HG03045 (cell line): ENCODE results near the gene ADCY1.
"Not testable (repeated sequence)": the region's sequence is repeated elsewhere in the genome, so short reads cannot be mapped to it uniquely, and the experiment has no call there.

Experiments
- ATAC-seq: cut with Tn5 transposase; IDR thresholded peaks from one replicate; pipeline ENCODE4 v1.9.1; 2021; ENCODE audit warnings: mild to moderate bottlenecking, moderate library complexity; ENCODE audit not compliant: unreplicated experiment

Gene ADCY1

DNA sequence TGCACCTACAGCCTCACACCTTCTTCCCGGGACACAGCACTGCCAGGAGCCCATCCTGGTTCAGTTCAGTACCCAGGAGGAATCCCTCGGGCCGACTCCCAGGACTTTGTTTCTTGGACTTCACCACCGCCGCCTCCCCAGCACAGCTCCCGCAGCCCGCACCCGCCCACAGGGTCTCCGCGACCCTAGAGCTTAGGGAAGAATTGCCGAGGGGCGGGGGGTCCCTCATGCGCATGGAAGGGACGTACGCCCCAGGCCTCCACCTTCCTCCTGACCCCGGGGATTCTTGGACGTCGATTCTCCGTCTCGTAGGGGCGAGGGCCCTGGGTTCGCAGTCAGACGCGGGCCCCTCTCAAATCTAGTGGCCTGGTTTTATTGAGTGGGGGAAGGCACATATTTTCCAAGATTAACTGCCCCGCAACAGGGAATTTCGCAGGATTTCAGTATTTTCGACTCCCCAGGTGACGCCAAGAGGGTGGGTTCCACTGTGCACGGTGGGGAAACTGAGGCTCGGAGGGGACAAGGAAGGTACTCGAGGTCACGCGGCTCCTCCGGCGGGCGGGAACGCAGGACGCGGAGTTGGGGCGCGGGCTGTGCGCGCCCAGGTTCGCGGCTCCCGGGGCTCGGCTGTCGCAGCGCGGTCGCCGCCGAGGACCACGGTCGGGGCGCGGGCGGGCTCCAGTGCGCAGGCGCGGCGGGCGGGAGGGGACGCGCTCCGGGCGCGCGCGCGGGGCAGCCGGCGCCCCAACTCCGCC lies at the start of gene ADCY1:
Gene ADCY1, plus strand, starts transcription at position 708 of the 755 bp plus-strand sequence. CDS start 176 bp downstream, outside the sequence.
- ATAC-seq, result no peak

GRCh38 chr7:45524445-45524844 lies 49.7 kb upstream of the ADCY1 start:
- ATAC-seq, result no peak

DNA sequence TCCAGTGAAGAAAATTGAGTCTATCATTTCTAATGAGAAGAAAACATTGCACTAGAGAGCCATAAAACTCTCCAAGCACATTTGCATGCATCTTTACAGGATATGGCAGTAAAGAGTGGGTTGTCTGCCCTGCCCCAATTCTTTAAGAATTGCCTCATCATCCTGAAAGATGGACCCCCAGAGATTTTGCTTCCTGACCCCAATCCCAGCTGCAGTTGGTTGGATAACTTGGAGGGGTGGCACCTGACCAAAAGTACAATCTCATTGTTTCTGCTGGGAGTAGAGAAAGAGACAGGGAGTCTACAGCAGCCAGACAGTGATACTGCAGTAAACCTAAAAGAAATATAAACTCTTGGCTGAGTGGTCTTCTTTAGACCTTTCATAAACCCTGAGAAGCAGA lies 49.1 kb upstream of the ADCY1 start:
- ATAC-seq, result no peak

GRCh38 chr7:45543473-45543872 lies 30.7 kb upstream of the ADCY1 start:
- no peak for ATAC-seq

GRCh38 chr7:45545105-45545710 lies 29.0 kb upstream of the ADCY1 start:
- ATAC-seq, result not testable (repeated sequence)

DNA sequence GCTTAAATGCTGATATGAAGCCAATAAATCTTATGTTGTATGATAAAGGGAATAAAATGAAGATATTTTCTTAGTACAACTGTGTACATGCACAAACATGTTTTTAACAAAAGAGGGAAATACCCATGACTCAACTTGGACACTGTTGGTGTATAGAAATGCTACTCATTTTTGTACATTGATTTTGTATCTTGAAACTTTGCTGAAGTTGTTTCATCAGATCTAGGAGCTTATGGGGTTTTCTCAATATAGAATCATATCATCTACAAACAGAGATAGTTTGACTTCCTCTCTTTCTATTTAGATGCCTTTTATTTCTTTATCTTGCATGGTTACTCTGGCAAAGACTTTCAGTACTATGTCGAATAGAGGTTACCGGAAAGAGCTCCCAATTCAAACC lies 25.3 kb upstream of the ADCY1 start:
- not testable (repeated sequence) for ATAC-seq

DNA sequence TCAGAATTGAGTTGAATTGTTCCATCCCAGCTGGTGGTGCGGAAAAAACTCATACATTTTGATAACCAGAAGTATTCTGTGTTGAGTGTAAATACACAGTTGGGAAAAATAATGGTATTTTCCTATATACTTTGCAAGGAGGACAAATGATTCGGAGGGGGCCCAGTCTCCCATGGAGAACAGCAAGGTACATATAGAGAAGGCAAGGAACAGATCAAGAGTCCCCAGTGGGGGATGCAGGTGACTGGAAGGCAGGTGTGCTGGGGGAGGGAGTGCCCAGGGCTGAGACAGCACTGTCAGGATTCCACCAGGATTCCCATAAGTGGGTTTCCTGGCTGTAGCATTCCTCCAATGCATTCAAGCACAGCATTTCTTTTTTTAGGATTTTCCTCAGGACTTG lies 10.8 kb upstream of the ADCY1 start:
- no peak for ATAC-seq

GRCh38 chr7:45563941-45564461 lies 10.2 kb upstream of the ADCY1 start:
- ATAC-seq, result no peak

DNA sequence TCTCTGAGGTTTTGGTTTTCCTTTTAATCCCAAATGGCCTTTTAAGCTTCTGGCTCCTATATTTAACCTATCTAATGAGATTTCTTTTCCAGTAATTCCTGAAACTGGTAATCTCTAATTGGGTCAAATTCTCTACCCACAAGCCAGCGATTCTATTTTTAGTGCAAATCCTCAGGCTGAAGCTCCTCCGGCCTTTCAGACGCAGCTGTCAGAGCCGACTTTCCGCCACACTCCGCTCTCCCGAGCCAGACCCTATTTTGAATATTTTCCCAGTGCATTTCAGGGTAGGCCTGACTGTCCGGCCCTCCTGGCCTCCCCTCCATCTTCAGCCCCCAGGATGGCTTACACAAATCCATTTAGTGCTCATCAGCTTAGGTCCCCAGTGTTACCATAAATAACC lies 9.7 kb upstream of the ADCY1 start:
- ATAC-seq, result no peak

DNA sequence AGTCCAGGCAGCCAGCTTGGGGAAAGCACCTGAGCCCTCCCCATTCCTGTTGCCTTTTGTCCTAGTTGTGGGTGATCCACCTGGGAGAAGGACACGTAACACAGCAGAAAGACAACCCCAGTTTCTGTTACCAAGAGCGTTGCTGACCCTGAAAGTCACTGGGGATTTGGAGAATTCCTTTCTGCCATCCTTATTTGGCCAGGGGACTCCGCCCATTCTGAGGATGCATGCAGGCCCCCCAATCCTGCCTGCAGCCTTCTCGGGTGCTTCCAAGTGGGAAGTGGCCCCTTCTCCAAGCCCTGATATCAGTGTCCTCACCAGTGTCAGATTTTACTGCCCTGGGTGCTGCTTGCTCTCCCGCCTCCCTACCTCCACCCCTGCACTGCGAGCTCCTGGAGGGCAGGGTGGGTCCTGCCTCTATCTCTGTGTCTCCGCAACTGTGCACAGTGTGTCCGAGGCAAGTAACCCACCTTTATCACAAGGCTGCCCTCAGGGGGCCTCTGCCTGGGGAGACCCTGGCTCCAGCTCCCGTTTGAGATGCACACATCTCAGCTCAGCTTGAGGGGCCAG lies 9.2 kb upstream of the ADCY1 start:
- ATAC-seq, result no peak

DNA sequence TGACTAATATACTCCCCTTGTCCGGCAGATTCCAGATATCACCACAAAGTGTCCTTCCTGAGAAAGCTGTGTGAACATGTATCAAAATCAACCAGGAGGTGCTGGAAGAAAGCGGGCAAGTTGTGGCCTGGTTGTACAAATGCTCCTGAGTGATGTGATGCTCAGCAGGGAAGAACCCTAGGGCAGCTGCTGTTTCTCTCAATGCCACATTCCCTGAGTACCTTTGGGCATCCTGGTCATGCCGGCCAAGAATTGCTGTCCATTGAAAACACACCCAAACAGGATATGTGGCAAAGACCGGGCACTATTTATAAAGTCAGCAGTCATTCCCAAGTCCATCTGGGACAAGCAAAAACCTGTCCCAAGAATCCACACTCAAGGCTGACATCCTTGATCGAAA lies 7.8 kb upstream of the ADCY1 start:
- no peak for ATAC-seq

DNA sequence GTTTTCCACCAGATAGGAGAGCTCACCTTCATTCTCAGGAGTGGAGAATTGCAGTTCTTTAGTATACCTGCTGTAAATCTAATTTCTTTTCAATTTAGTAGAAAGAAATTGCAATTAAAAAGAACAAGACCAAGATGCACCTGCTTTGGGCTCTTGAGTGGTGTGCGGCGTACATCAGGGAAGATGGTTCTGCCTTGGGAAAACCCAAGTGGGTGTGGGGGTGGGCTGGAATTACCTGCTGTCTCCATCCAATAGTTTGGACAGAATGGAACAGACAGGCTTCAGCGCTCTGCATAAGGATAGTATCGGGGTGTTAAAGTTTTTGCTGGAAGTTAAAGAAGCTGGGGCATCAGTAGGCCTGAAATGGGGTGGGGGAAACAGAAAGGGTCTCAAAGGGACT lies 7.2 kb upstream of the ADCY1 start:
- ATAC-seq, result no peak

- ATAC-seq, result no peak
These were observed 6.5 kb upstream of the ADCY1 start for GRCh38 chr7:45567713-45568112.

DNA sequence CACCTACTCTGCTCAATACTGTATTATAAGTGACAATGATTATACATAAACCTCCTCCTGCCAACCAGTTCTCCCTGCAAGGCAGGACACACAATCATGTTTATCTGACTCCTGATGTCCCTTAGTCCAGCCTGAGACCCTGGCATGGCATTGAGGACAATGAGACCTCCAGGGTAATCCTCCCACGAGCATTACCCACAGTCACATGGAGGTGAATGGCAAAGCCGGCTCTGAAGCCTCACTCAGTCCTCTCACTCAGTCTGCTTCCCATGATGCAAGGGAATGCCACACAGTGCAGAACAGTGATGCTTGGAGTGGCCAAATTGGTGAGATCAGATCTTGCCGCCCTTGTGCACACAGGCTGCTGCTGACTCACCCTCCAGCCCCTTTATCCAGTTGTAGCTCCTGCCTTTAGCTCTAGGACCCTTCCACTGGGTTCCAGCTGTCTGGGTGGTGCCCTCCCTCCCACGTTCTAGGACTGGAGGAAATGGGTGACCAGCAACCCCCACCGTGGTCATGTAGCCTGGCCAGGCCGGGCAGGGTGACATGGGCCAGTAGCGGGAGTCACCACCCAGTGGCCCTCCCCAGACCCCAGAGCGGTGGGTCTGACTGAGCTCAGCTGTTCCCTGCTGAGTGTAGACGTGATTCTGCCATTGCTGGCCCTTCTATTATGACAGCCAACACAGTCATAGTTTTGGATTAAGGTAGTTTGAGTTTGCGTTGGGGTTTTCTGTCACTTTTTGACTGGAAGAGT lies 5.5 kb upstream of the ADCY1 start:
- ATAC-seq, result no peak

- no peak for ATAC-seq
These were observed 4.9 kb upstream of the ADCY1 start for GRCh38 chr7:45569290-45569685.

DNA sequence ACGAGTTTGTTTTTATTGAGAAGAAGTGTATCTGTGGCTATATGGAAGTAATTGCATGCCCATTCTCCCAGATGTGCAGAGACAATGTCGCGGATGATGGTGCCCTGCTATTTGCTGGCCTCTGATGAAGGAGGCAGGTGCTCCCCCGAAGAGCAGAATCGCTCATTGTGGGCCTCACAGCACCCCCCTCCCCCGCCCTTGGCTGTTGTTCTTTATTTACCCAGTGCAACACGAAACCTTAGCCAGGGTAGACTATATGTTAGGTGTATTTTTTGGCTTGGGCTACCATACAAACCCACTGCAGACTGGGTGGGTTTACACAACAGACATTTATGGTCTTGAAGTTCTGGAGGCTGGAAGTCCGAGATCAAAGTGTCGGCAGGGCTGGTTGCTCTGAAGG lies 3.4 kb upstream of the ADCY1 start:
- no peak for ATAC-seq

GRCh38 chr7:45573204-45573603 lies 964 bp upstream of the ADCY1 start:
- ATAC-seq, result no peak

DNA sequence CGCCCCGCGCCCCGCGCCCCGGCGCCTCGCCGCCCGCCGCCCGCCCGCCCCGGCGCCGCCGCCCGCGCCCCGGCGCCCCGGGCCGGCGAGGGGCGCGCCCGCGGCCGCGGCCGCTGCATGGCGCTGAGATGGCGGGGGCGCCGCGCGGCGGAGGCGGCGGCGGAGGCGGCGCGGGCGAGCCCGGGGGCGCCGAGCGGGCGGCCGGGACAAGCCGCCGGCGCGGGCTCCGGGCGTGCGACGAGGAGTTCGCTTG lies 174 bp downstream of the ADCY1 start:
- ATAC-seq, result no peak

DNA sequence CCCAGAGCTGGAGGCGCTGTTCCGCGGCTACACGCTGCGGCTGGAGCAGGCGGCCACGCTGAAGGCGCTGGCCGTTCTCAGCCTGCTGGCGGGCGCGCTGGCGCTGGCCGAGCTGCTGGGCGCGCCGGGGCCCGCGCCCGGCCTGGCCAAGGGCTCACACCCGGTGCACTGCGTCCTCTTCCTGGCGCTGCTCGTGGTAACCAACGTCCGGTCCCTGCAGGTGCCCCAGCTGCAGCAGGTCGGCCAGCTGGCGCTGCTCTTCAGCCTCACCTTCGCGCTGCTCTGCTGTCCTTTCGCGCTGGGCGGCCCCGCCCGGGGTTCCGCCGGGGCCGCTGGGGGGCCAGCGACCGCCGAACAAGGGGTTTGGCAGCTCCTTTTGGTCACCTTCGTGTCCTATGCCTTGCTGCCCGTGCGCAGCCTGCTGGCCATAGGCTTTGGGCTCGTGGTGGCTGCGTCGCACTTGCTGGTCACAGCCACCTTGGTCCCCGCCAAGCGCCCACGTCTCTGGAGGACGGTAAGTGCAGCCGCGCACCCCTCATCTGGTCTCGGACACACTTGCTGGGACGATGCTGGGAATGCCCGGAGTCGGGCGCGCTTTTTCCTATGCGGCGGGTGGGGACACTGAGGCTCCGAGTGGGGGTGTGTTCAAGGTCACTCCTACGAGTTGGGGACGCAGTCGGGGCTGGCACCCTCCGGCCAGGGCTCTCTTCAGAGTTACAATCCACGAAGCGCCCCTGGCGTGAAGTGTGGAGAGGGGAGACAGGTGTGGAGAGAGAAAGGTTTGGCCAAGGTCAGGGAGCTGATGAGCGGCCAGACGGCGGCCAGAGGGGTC lies 717 bp downstream of the ADCY1 start:
- no peak for ATAC-seq

- no peak for ATAC-seq
These were observed 1.5 kb downstream of the ADCY1 start for GRCh38 chr7:45575501-45576248.
